Body of pancreas (tissue), 4 donors: ENCODE data around the gene SMIM29. TPM values are rescaled to one million over a fixed set of nuclear protein-coding genes. Genes with fewer than 3 reads are reported as not detected.

Experiments
- ATAC-seq: fragments of 150-250 bp; one replicate; pipeline ENCODE4 v1.9.1; 2016
- DNase-seq, 4 donors: peaks; one replicate each; pipeline ENCODE4 v3.0.0-alpha.2; 2019
- H3K27ac ChIP-seq, 4 donors: fragments of 200-600 bp; sonication (generic); 1 replicate in 3 of 4; 2 replicates in 1 of 4; pipeline versions ENCODE4 v1.5.1 to v1.6.1; 2016 to 2019; ENCODE audit warnings: mild to moderate bottlenecking in 1 of 4, mixed read lengths in 1 of 4, moderate library complexity in 1 of 4
- H3K27me3 ChIP-seq, 2 donors: fragments of 200-600 bp; sonication (generic); one replicate each; pipeline ENCODE4 v1.6.0; 2016; ENCODE audit warnings: mild to moderate bottlenecking in 1 of 2
- H3K36me3 ChIP-seq, 2 donors: fragments of 200-600 bp; sonication (generic); replicated peaks in 1 of 2; 2 replicates each; pipeline ENCODE4 v1.5.1; 2016; ENCODE audit warnings: low read depth in 2 of 2; ENCODE audit not compliant: insufficient read depth in 1 of 2
- H3K4me1 ChIP-seq: fragments of 200-600 bp; sonication (generic); one replicate; pipeline ENCODE4 v1.6.0; 2016
- H3K4me3 ChIP-seq, 2 donors: fragments of 200-600 bp; sonication (generic); 1 replicate in 1 of 2; 2 replicates in 1 of 2; pipeline ENCODE4 v1.5.1; 2016 to 2019
- H3K9me3 ChIP-seq, 3 donors: fragments of 200-600 bp; sonication (generic); 1 replicate in 2 of 3; 2 replicates in 1 of 3; pipeline ENCODE4 v1.5.1; 2016
- CTCF ChIP-seq, 7 experiments: fragments of 450-650 bp in 4 of 7; fragments of 200-600 bp in 3 of 7; sonication (generic) in 3 of 7; IDR thresholded peaks; one replicate each; pipeline ENCODE4 v1.5.1; 2016 to 2019; ENCODE audit warnings: antibody characterized with exemption in 7 of 7
- POLR2A ChIP-seq, 3 donors: fragments of 450-650 bp; IDR thresholded peaks; one replicate each; pipeline ENCODE4 v1.6.1; 2016; ENCODE audit warnings: antibody characterized with exemption in 3 of 3, mild to moderate bottlenecking in 2 of 3
- WGBS, 2 donors: methylation state at CpG; one replicate each; pipeline ENCODE4 v1.1.5; 2017; 5-methylcytosine and 5-hydroxymethylcytosine counted together
- intact Hi-C: fragments of 100-400 bp; cut with DNase I; formaldehyde crosslinking; loops from one replicate; pipeline ENCODE4 v1.15.1; 2023
- total RNA-seq, 2 donors: library from RNA; depleted of rRNA; stranded (reverse); fragments of >200 nt; gene quantifications; one replicate each; pipeline ENCODE4 v1.1.0, GENCODE V29; 2016

SMIM29 gene
- total RNA-seq, 2 donors from 2014 or later, result 8.6 to 21.5 TPM

GRCh38 chr6:34288581-34288980 is 39.8 kb upstream of the SMIM29 start:
- DNase-seq (no peak), ATAC-seq (no peak)
- peaks cover 0 to 10% of the 10 kb centered on the region in 2 donors for H3K36me3 ChIP-seq
- H3K27ac ChIP-seq, result peak overlapping the region in 2 of 4 donors; percentile 19 to 25
- intact Hi-C loops, result no loop called here
- no peaks in the 10 kb centered on the region for H3K4me1 ChIP-seq
- H3K9me3 ChIP-seq, result no peaks in the 10 kb centered on the region
- H3K27me3 ChIP-seq, result no peaks in the 10 kb centered on the region
- no peak for TF ChIP-seq CTCF (IDR thresholded peaks at IDR 0.05)
- 60 to 84% methylated on average over 5 of the region's 5 CpGs for WGBS, 2 donors
- H3K4me3 ChIP-seq, result no peak overlapping the region

GRCh38 chr6:34285448-34286164 is 36.8 kb upstream of the SMIM29 start:
- ATAC-seq (peak; percentile 83), DNase-seq (no peak)
- no peaks in the 10 kb centered on the region for H3K4me1 ChIP-seq
- H3K36me3 ChIP-seq, result no peaks in the 10 kb centered on the region
- no peak for TF ChIP-seq POLR2A (IDR thresholded peaks at IDR 0.05)
- no peak for TF ChIP-seq CTCF (IDR thresholded peaks at IDR 0.05)
- H3K4me3 ChIP-seq, result no peak overlapping the region
- no peaks in the 10 kb centered on the region for H3K27me3 ChIP-seq
- intact Hi-C loops, result no loop called here
- WGBS, 2 donors, result 57 to 67% methylated on average over 4 of the region's 4 CpGs
- no peaks in the 10 kb centered on the region for H3K9me3 ChIP-seq
- peak overlapping the region; percentile 9 to 80 (median 54) for H3K27ac ChIP-seq

GRCh38 chr6:34284563-34285447 is 36.0 kb upstream of the SMIM29 start:
- H3K27me3 ChIP-seq, result no peaks in the 10 kb centered on the region
- peak overlapping the region in 3 of 4 donors; percentile 49 to 80 (median 59) for H3K27ac ChIP-seq
- WGBS, 2 donors, result 73 to 91% methylated on average over 1 to 4 of the region's 4 CpGs
- intact Hi-C loops, result no loop called here
- TF ChIP-seq CTCF (IDR thresholded peaks at IDR 0.05), result no peak
- no peak for TF ChIP-seq POLR2A (IDR thresholded peaks at IDR 0.05)
- no peaks in the 10 kb centered on the region for H3K9me3 ChIP-seq
- ATAC-seq (peak; percentile 41), DNase-seq (peak; percentile 25 to 76 (median 32))
- H3K4me1 ChIP-seq, result no peaks in the 10 kb centered on the region
- no peaks in the 10 kb centered on the region for H3K36me3 ChIP-seq
- H3K4me3 ChIP-seq, result no peak overlapping the region

- no peak for ATAC-seq
Observed at GRCh38 chr6:34281702-34282334, 33.0 kb upstream of the SMIM29 start.

More at GRCh38 chr6:34281702-34282334, 33.0 kb upstream of the SMIM29 start:
- H3K27me3 ChIP-seq, result no peaks in the 10 kb centered on the region
- WGBS, 2 donors, result 90% methylated on average over 6 of the region's 6 CpGs
- DNase-seq, result no peak
- H3K4me1 ChIP-seq, result no peaks in the 10 kb centered on the region
- no peak overlapping the region for H3K4me3 ChIP-seq
- H3K27ac ChIP-seq, result no peak overlapping the region
- H3K9me3 ChIP-seq, result no peaks in the 10 kb centered on the region
- no peaks in the 10 kb centered on the region for H3K36me3 ChIP-seq
- TF ChIP-seq POLR2A (IDR thresholded peaks at IDR 0.05), result no peak
- TF ChIP-seq CTCF (IDR thresholded peaks at IDR 0.05), result no peak
- intact Hi-C loops, result no loop called here
